Spleen (tissue), 7 donors: ENCODE measurements around the gene SNX33.
"Not testable (repeated sequence)": the region's sequence is repeated elsewhere in the genome, so short reads cannot be mapped to it uniquely, and the experiment has no call there.

Source experiments
- POLR2A ChIP-seq, 3 donors: fragments of 450-650 bp; IDR thresholded peaks; one replicate each; pipeline ENCODE4 v1.5.1; 2017; ENCODE audit warnings: antibody characterized with exemption in 3 of 3, mild to moderate bottlenecking in 1 of 3
- POLR2AphosphoS5 ChIP-seq, 3 donors: sonication (generic); formaldehyde crosslinking; IDR thresholded peaks; one replicate each; pipeline ENCODE4 v1.5.1; 2017; ENCODE audit warnings: antibody characterized with exemption in 3 of 3
- TF ChIP-seq, protein P1 (sequence below), 11 experiments: fragments of 200-600 bp in 7 of 11; fragments of 450-650 bp in 4 of 11; sonication (generic) in 4 of 11; IDR thresholded peaks in 8 of 11; conservative IDR thresholded peaks in 3 of 11; 1 replicate in 7 of 11; 2 replicates in 4 of 11; pipeline versions ENCODE4 v1.4.0 to v1.8.0; 2016 to 2021; ENCODE audit warnings: antibody characterized with exemption in 11 of 11, inconsistent platforms in 4 of 11, mild to moderate bottlenecking in 1 of 11
- donor health status: DM: no; HTN: no; CAD: no; lungs with moderate emphysema.
- donor health status: DM: no; HTN: no; CAD: no.
- donor health status: DM: no; HTN: no; CAD: no.

DNA sequence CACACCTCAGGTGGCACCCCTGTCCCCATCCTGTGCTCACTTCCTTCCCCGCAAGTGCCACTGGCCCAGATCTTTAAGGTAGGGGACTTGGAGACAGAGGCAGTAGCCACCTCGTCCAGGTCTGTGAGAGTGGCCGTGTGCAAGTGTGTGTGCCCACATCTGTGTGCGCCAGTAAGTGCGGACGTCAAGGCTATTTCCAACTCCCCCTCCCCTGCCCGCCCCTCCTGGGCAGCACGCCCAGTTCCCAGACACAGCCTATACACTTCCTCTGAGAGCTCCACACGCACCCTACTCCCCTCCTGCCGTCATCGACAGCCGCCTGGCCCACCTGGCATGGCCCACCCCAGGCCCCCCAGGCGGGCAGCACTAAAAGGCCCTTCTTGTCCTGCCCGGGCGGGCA is 61.7 kb downstream of the SNX33 start:
- TF ChIP-seq POLR2AphosphoS5 (IDR thresholded peaks at IDR 0.05) = peak in 2 of 3 donors; percentile 60 to 66
- TF ChIP-seq, protein P1, sequence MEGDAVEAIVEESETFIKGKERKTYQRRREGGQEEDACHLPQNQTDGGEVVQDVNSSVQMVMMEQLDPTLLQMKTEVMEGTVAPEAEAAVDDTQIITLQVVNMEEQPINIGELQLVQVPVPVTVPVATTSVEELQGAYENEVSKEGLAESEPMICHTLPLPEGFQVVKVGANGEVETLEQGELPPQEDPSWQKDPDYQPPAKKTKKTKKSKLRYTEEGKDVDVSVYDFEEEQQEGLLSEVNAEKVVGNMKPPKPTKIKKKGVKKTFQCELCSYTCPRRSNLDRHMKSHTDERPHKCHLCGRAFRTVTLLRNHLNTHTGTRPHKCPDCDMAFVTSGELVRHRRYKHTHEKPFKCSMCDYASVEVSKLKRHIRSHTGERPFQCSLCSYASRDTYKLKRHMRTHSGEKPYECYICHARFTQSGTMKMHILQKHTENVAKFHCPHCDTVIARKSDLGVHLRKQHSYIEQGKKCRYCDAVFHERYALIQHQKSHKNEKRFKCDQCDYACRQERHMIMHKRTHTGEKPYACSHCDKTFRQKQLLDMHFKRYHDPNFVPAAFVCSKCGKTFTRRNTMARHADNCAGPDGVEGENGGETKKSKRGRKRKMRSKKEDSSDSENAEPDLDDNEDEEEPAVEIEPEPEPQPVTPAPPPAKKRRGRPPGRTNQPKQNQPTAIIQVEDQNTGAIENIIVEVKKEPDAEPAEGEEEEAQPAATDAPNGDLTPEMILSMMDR (IDR thresholded peaks at IDR 0.05 in 8 of 11, conservative IDR thresholded peaks at IDR 0.05 in 3 of 11) = not testable (repeated sequence)
- TF ChIP-seq POLR2A (IDR thresholded peaks at IDR 0.05) = not testable (repeated sequence)
